OCI-LY3 (cell line): ENCODE measurements around the gene SYTL5.

Source experiments
- EZH2phosphoT487 ChIP-seq: fragments of 200-600 bp; shearing (Covaris generic); IDR thresholded peaks from 2 replicates; pipeline ENCODE4 v1.6.1; 2018; ENCODE audit warnings: antibody characterized with exemption, mixed run types, low read depth
- TF ChIP-seq, protein P1 (sequence below): fragments of 200-600, 300-600 bp; sonication (generic); IDR thresholded peaks from 2 replicates; pipeline ENCODE4 v1.5.1; 2014; ENCODE audit warnings: antibody characterized with exemption, low read length, low read depth

DNA sequence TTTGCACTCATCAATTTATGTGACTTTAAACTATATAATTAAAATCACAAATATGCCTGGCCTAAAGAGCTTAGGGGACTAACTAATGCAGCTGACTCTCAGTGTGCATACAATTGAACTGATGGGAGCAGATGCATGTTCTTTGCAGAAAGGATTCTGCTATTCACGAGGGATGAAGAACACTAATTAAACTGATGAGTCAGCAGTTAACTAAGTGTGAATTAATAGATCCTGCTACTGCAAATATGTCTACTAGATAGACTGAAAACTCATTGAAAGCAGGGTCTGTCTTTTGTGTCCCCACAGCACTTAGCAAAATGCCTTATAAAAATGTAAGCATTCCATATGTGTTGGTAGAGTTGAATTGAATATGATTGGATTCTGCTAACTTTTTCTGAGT is 110.4 kb downstream of the SYTL5 start:
- TF ChIP-seq, protein P1, sequence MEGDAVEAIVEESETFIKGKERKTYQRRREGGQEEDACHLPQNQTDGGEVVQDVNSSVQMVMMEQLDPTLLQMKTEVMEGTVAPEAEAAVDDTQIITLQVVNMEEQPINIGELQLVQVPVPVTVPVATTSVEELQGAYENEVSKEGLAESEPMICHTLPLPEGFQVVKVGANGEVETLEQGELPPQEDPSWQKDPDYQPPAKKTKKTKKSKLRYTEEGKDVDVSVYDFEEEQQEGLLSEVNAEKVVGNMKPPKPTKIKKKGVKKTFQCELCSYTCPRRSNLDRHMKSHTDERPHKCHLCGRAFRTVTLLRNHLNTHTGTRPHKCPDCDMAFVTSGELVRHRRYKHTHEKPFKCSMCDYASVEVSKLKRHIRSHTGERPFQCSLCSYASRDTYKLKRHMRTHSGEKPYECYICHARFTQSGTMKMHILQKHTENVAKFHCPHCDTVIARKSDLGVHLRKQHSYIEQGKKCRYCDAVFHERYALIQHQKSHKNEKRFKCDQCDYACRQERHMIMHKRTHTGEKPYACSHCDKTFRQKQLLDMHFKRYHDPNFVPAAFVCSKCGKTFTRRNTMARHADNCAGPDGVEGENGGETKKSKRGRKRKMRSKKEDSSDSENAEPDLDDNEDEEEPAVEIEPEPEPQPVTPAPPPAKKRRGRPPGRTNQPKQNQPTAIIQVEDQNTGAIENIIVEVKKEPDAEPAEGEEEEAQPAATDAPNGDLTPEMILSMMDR: no peak
- no peak for TF ChIP-seq EZH2phosphoT487
